Sigmoid colon (tissue), 3 donors: ENCODE results near the gene PREX1.
"Not testable (repeated sequence)": the region's sequence is repeated elsewhere in the genome, so short reads cannot be mapped to it uniquely, and the experiment has no call there.

Experiments used
- CTCF ChIP-seq, 4 experiments: fragments of 450-650 bp in 3 of 4; fragments of 200-600 bp in 1 of 4; IDR thresholded peaks; one replicate each; pipeline ENCODE4 v1.5.1; 2016 to 2019; ENCODE audit warnings: antibody characterized with exemption in 4 of 4, mild to moderate bottlenecking in 3 of 4, moderate library complexity in 2 of 4
- POLR2A ChIP-seq, 2 donors: fragments of 450-650 bp; IDR thresholded peaks; one replicate each; pipeline ENCODE4 v1.6.1; 2016; ENCODE audit warnings: antibody characterized with exemption in 2 of 2, mild to moderate bottlenecking in 2 of 2, moderate library complexity in 2 of 2

GRCh38 chr20:48826480-48826879, 1.3 kb downstream of the PREX1 start:
- not testable (repeated sequence) for TF ChIP-seq CTCF, POLR2A (IDR thresholded peaks at IDR 0.05)
